ENCODE results near the gene BAIAP2L2. TPM values are rescaled to one million over a fixed set of nuclear protein-coding genes. Genes with fewer than 3 reads are reported as not detected.

BAIAP2L2 gene
- total RNA-seq, 1 donor from 2014 or later, result not detected

- Histone ChIP-seq H3K9me3 (no peaks in the 10 kb centered on the region), H3K4me1 (peaks cover 8% of the 10 kb centered on the region), H3K27ac (no peak overlapping the region), H3K4me3 (no peak overlapping the region), H3K27me3 (no peaks in the 10 kb centered on the region), H3K36me3 (peaks cover 0 to 38% of the 10 kb centered on the region in 2 donors)
- DNase-seq (ENCODE audit: extremely low spot score in 2 of 2), result no peak
- TF ChIP-seq POLR2AphosphoS5 (IDR thresholded peaks at IDR 0.05; ENCODE audit: insufficient read depth in 1 of 2, low read depth in 1 of 2), result no peak
- TF ChIP-seq CTCF (IDR thresholded peaks at IDR 0.05), result no peak
- no peak for TF ChIP-seq POLR2A (IDR thresholded peaks at IDR 0.05)
- intact Hi-C loops (cut with DNase I), result no loop called here
Observed at GRCh38 chr22:38073150-38074130, 37.0 kb downstream of the BAIAP2L2 start.

GRCh38 chr22:38072322-38073149, 37.9 kb downstream of the BAIAP2L2 start:
- Histone ChIP-seq H3K27me3 (no peaks in the 10 kb centered on the region), H3K9me3 (no peaks in the 10 kb centered on the region), H3K4me3 (no peak overlapping the region), H3K27ac (no peak overlapping the region), H3K4me1 (peaks cover 9% of the 10 kb centered on the region), H3K36me3 (peaks cover 0 to 47% of the 10 kb centered on the region in 2 donors)
- intact Hi-C loops (cut with DNase I), result no loop called here
- TF ChIP-seq POLR2AphosphoS5 (IDR thresholded peaks at IDR 0.05; ENCODE audit: insufficient read depth in 1 of 2, low read depth in 1 of 2) (no peak), POLR2A (IDR thresholded peaks at IDR 0.05) (no peak), CTCF (IDR thresholded peaks at IDR 0.05) (no peak)
- DNase-seq (ENCODE audit: extremely low spot score in 2 of 2), result no peak

GRCh38 chr22:38071421-38072321, 38.8 kb downstream of the BAIAP2L2 start:
- peaks cover 0 to 48% of the 10 kb centered on the region in 2 donors for H3K36me3 ChIP-seq
- no peak for DNase-seq (ENCODE audit: extremely low spot score in 2 of 2)
- intact Hi-C loops (cut with DNase I), result no loop called here

More at GRCh38 chr22:38071421-38072321, 38.8 kb downstream of the BAIAP2L2 start:
- Histone ChIP-seq H3K4me3 (no peak overlapping the region), H3K9me3 (no peaks in the 10 kb centered on the region), H3K4me1 (peaks cover 9% of the 10 kb centered on the region), H3K27ac (no peak overlapping the region), H3K27me3 (no peaks in the 10 kb centered on the region)
- TF ChIP-seq POLR2A (IDR thresholded peaks at IDR 0.05) (no peak), CTCF (IDR thresholded peaks at IDR 0.05) (no peak), POLR2AphosphoS5 (IDR thresholded peaks at IDR 0.05; ENCODE audit: insufficient read depth in 1 of 2, low read depth in 1 of 2) (no peak)
